ENCODE data around the gene KIF25.

Gene KIF25

DNA sequence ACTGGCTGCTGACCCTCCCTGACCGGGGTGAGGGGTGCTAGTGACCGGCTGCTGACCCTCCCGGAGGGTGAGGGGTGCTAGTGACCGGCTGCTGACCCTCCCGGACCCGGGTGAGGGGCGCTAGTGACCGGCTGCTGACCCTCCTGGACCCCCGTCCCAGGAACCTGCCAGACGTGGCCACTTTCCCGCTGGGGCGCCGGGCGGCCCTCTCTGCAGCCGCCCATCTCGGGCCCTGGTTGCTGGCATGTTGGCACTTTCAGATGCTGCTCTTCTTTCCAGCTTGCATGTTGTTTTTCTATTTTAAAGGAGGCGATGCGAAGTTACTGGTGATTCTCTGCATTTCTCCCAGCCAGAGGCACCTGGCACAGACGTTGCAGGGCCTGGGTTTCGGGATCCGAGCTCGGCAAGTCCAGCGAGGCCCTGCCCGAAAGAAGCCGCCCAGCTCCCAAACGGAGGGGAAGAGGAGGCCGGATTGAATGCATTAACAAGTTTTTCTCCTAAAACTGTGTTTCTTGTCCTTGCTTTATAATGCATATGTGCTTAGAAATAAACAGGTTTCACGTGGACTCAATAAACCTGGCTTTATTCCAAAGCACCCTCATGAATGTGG is 47.2 kb downstream of the KIF25 start:
- no peak for DNase-seq (ENCODE audit: low spot score)
- TF ChIP-seq, protein P1, sequence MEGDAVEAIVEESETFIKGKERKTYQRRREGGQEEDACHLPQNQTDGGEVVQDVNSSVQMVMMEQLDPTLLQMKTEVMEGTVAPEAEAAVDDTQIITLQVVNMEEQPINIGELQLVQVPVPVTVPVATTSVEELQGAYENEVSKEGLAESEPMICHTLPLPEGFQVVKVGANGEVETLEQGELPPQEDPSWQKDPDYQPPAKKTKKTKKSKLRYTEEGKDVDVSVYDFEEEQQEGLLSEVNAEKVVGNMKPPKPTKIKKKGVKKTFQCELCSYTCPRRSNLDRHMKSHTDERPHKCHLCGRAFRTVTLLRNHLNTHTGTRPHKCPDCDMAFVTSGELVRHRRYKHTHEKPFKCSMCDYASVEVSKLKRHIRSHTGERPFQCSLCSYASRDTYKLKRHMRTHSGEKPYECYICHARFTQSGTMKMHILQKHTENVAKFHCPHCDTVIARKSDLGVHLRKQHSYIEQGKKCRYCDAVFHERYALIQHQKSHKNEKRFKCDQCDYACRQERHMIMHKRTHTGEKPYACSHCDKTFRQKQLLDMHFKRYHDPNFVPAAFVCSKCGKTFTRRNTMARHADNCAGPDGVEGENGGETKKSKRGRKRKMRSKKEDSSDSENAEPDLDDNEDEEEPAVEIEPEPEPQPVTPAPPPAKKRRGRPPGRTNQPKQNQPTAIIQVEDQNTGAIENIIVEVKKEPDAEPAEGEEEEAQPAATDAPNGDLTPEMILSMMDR (conservative IDR thresholded peaks at IDR 0.05; ENCODE audit: low read depth), result no peak
- no peak overlapping the region for H3K27ac ChIP-seq
- CTCF ChIA-PET, result no interaction called here
- POLR2A ChIA-PET (ENCODE audit: low non-redundant PET), result no interaction called here

GRCh38 chr6:168045141-168045691 is 47.7 kb downstream of the KIF25 start:
- CTCF ChIA-PET, result no interaction called here
- no peak for DNase-seq (ENCODE audit: low spot score)
- no peak overlapping the region for H3K27ac ChIP-seq
- POLR2A ChIA-PET (ENCODE audit: low non-redundant PET), result no interaction called here
- TF ChIP-seq, protein P1 (conservative IDR thresholded peaks at IDR 0.05; ENCODE audit: low read depth), result no peak

- TF ChIP-seq, protein P1 (conservative IDR thresholded peaks at IDR 0.05; ENCODE audit: low read depth), result no peak
- no peak overlapping the region for H3K27ac ChIP-seq
- DNase-seq (ENCODE audit: low spot score), result no peak
- POLR2A ChIA-PET (ENCODE audit: low non-redundant PET), result no interaction called here
- CTCF ChIA-PET, result no interaction called here
Observed at GRCh38 chr6:168045706-168046620, 48.5 kb downstream of the KIF25 start.

- CTCF ChIA-PET, result no interaction called here
Observed at GRCh38 chr6:168046696-168047095, 49.2 kb downstream of the KIF25 start.

GRCh38 chr6:168047841-168048723 is 50.6 kb downstream of the KIF25 start:
- TF ChIP-seq, protein P1 (conservative IDR thresholded peaks at IDR 0.05; ENCODE audit: low read depth), result no peak
- CTCF ChIA-PET, result no interaction called here
- no peak for DNase-seq (ENCODE audit: low spot score)
- no peak overlapping the region for H3K27ac ChIP-seq
- POLR2A ChIA-PET (ENCODE audit: low non-redundant PET), result no interaction called here

More at GRCh38 chr6:168046696-168047095, 49.2 kb downstream of the KIF25 start:
- no peak for DNase-seq (ENCODE audit: low spot score)
- TF ChIP-seq, protein P1 (conservative IDR thresholded peaks at IDR 0.05; ENCODE audit: low read depth), result no peak
- H3K27ac ChIP-seq, result no peak overlapping the region
- POLR2A ChIA-PET (ENCODE audit: low non-redundant PET), result no interaction called here

DNA sequence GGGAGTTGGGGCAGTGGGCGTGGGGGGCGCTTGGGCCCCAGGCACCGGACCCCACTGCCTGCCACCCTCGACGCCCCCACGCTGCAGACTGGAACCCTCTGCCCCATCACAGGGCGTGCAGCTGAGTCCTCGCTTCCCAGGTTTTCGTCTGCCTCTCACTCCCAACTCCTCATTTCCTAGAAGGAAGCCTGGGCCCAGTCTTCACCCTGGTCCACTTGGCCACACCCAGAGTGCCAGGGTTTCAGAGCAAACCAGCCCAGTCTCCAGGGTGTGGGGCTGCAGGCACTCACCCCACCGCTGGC is 51.2 kb downstream of the KIF25 start:
- TF ChIP-seq, protein P1 (conservative IDR thresholded peaks at IDR 0.05; ENCODE audit: low read depth), result no peak
- POLR2A ChIA-PET (ENCODE audit: low non-redundant PET), result no interaction called here
- no peak for DNase-seq (ENCODE audit: low spot score)
- no peak overlapping the region for H3K27ac ChIP-seq
- CTCF ChIA-PET, result no interaction called here

Data from RWPE1 (cell line).